ENCODE results near the gene IRF7. TPM values are rescaled to one million over a fixed set of nuclear protein-coding genes. Genes with fewer than 3 reads are reported as not detected.
A peak's percentile ranks its signal among the peaks of the same experiment; 100 is the strongest.

The IRF7 gene
- total RNA-seq, 1 donor from 2014 or later = 40.8 TPM

- TF ChIP-seq CTCF (conservative IDR thresholded peaks at IDR 0.05; ENCODE audit: low read depth, low read length) = no peak
- H3K4me3 ChIP-seq (ENCODE audit: low read depth, low read length) = no peak overlapping the region
- DNase-seq (ENCODE audit: low read depth) = no peak
These were observed 42.5 kb downstream of the IRF7 start for GRCh38 chr11:573146-573759.

GRCh38 chr11:571802-572185, 44.0 kb downstream of the IRF7 start:
- DNase-seq (ENCODE audit: low read depth) = no peak
- no peak for TF ChIP-seq CTCF (conservative IDR thresholded peaks at IDR 0.05; ENCODE audit: low read depth, low read length)
- H3K4me3 ChIP-seq (ENCODE audit: low read depth, low read length) = no peak overlapping the region

- peak overlapping the region; percentile 78 for H3K4me3 ChIP-seq (ENCODE audit: low read depth, low read length)
- no peak for DNase-seq (ENCODE audit: low read depth)
These were observed 46.4 kb downstream of the IRF7 start for GRCh38 chr11:569158-569885.

GRCh38 chr11:568306-569157, 47.2 kb downstream of the IRF7 start:
- H3K4me3 ChIP-seq (ENCODE audit: low read depth, low read length) = peak overlapping the region; percentile 86
- DNase-seq (ENCODE audit: low read depth) = no peak
- TF ChIP-seq CTCF (conservative IDR thresholded peaks at IDR 0.05; ENCODE audit: low read depth, low read length) = no peak

More at GRCh38 chr11:569158-569885, 46.4 kb downstream of the IRF7 start:
- TF ChIP-seq CTCF (conservative IDR thresholded peaks at IDR 0.05; ENCODE audit: low read depth, low read length) = no peak

GRCh38 chr11:567629-568292, 48.0 kb downstream of the IRF7 start:
- peak overlapping the region; percentile 86 for H3K4me3 ChIP-seq (ENCODE audit: low read depth, low read length)
- DNase-seq (ENCODE audit: low read depth) = no peak
- no peak for TF ChIP-seq CTCF (conservative IDR thresholded peaks at IDR 0.05; ENCODE audit: low read depth, low read length)

- H3K4me3 ChIP-seq (ENCODE audit: low read depth, low read length) = peak overlapping the region; percentile 86
- TF ChIP-seq CTCF (conservative IDR thresholded peaks at IDR 0.05; ENCODE audit: low read depth, low read length) = no peak
- DNase-seq (ENCODE audit: low read depth) = no peak
These were observed 48.6 kb downstream of the IRF7 start for GRCh38 chr11:567011-567628.
